GM18951 (cell line): Measurements from ENCODE around the gene CERT1.
"Not testable (repeated sequence)": the region's sequence is repeated elsewhere in the genome, so short reads cannot be mapped to it uniquely, and the experiment has no call there.

Experiments used
- POLR2A ChIP-seq: IDR thresholded peaks from 4 replicates; pipeline ENCODE4 v1.6.1; 2011; ENCODE audit warnings: mild to moderate bottlenecking; ENCODE audit not compliant: insufficient read length, insufficient read depth; ENCODE audit errors: extremely low read depth
- in situ Hi-C: fragments of 300-500 bp; cut with MboI; formaldehyde crosslinking; loops from one replicate; pipeline ENCODE4 v1.12.0; 2022; ENCODE audit warnings: low sequenced_read_pairs, mixed read lengths, inconsistent platforms; ENCODE audit not compliant: unreplicated experiment

CERT1 gene

GRCh38 chr5:75536694-75537360, 25.4 kb upstream of the CERT1 start:
- no peak for TF ChIP-seq POLR2A
- in situ Hi-C loops: no loop called here

- TF ChIP-seq POLR2A: no peak
These were observed 24.7 kb upstream of the CERT1 start for GRCh38 chr5:75536147-75536546.

GRCh38 chr5:75534734-75535133, 23.3 kb upstream of the CERT1 start:
- TF ChIP-seq POLR2A: no peak
- in situ Hi-C loops: no loop called here

More at GRCh38 chr5:75536147-75536546, 24.7 kb upstream of the CERT1 start:
- in situ Hi-C loops: no loop called here

GRCh38 chr5:75533716-75534115, 22.3 kb upstream of the CERT1 start:
- in situ Hi-C loops: not testable (repeated sequence)

GRCh38 chr5:75532190-75532589, 20.8 kb upstream of the CERT1 start:
- in situ Hi-C loops: no loop called here
- no peak for TF ChIP-seq POLR2A

DNA sequence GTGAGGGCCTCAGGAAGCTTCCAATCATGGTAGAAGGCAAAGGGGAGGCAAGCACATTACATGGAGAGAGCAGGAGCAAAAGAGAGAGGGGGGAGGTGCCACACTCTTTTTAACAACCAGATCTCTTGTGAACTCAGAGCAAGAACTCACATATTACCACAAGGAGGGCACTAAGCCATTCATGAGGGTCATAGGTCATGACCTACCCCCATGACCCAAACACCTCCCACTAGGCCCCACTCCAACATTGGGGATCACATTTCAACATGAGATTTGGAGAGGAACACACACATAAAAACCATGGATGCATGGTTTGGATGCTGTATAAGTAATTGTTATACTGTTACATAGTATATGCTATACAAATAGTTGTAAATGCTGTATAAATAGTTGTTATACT, 17.8 kb upstream of the CERT1 start:
- in situ Hi-C loops: no loop called here
- no peak for TF ChIP-seq POLR2A

GRCh38 chr5:75526070-75526469, 14.6 kb upstream of the CERT1 start:
- TF ChIP-seq POLR2A: no peak

DNA sequence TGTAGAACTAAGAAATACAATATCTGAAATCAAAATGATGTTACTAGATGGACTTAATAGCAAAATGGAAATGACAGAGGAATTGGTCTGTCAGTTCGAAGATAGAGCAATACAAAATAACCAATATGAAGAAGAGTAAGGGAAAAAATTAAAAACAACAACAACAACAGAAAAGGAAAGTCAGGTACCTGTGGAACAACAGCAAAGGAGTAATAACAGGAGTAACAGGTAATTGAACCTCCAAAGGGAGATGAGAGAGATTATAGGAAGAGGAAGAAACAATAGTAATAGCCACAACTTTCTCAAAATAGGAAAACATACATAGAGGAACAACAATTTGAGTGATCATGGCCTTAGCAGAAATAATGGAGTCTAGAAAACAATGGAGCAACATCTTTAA, 13.9 kb upstream of the CERT1 start:
- TF ChIP-seq POLR2A: no peak
- in situ Hi-C loops: no loop called here

More at GRCh38 chr5:75526070-75526469, 14.6 kb upstream of the CERT1 start:
- in situ Hi-C loops: no loop called here

DNA sequence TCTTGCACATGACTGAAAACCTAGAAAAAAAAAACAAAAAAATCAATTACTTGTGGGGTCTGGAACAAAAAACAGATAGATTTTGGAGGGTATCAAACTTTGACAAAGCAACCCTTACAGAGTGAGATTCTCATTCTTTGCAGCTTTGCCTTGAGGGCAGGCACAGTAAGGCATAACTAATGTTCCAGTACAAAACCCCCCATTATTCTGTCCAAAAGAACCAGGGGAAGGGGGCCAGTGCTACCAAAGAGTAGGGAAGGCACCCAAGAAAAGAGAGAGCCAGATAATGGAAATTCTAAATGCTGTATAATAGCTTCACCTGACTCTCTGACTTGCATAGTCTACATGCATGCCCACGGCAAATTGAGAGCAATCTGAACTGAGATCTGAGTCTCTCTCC, 13.2 kb upstream of the CERT1 start:
- in situ Hi-C loops: no loop called here
- no peak for TF ChIP-seq POLR2A

- no peak for TF ChIP-seq POLR2A
- in situ Hi-C loops: no loop called here
These were observed 12.6 kb upstream of the CERT1 start for GRCh38 chr5:75524071-75524470.

DNA sequence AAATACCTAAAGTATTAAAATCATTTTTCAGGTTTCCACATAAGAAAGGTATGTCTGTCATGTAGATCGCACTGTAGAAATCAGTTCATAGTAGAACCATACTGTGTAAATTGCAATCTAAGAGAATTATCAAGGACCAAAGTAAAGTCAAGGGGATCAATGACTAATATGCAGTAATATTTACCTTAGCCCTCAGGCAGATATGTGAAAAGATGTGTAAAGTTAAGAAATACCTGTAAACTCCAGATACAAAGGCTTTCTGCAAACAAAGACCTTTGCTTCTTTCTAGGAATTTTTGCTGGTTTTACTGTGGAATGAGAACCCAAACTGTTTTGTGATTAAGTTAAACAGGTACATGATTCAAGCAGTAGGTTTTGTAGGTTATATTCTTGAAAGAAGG, 11.8 kb upstream of the CERT1 start:
- in situ Hi-C loops: no loop called here
- TF ChIP-seq POLR2A: no peak

GRCh38 chr5:75522542-75522941, 11.1 kb upstream of the CERT1 start:
- no peak for TF ChIP-seq POLR2A
- in situ Hi-C loops: no loop called here

GRCh38 chr5:75522025-75522424, 10.6 kb upstream of the CERT1 start:
- no peak for TF ChIP-seq POLR2A
- in situ Hi-C loops: no loop called here

GRCh38 chr5:75521195-75521594, 9.8 kb upstream of the CERT1 start:
- in situ Hi-C loops: no loop called here
- no peak for TF ChIP-seq POLR2A

DNA sequence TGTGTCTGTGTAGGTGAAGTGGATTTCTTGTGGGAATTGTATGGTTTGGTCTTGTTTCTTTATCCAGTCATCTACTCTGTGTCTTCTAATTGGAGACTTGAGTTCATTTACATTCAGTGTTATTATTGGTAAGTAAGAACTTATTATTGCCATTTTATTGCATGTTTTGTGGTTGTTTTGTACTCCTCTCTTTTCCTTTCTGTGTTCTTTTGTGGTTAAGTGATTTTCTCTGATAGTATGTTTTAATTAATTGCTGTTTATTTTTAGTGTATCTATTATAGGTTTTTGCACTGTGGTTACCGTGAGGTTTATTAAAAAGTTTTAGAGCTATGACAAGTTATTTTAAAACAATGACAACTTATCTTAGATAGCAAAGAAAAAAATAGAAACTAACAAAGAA, 8.3 kb upstream of the CERT1 start:
- no peak for TF ChIP-seq POLR2A
- in situ Hi-C loops: no loop called here
